HepG2 (cell line): ENCODE results near the gene ZNF556. TPM values are rescaled to one million over a fixed set of nuclear protein-coding genes. Genes with fewer than 3 reads are reported as not detected.

Experiments
- ATRX ChIP-seq: sonication (generic); formaldehyde crosslinking; IDR thresholded peaks from 2 replicates; pipeline ENCODE4 v1.4.0; 2020; ENCODE audit warnings: missing genetic modification reagents, borderline replicate concordance
- HHEX ChIP-seq: IDR thresholded peaks from 2 replicates; pipeline ENCODE4 v1.6.1; 2016; ENCODE audit warnings: control low read depth
- MBNL3 ChIP-seq: fragments of 250-450 bp; sonication (Bioruptor Pico); conservative IDR thresholded peaks from 2 replicates; pipeline ENCODE4 v1.8.0; 2022; ENCODE audit warnings: mild to moderate bottlenecking, inconsistent platforms
- MXD3 ChIP-seq: IDR thresholded peaks from 2 replicates; pipeline ENCODE4 v1.6.1; 2016; ENCODE audit warnings: mild to moderate bottlenecking, missing biosample characterization, missing genetic modification reagents
- PREB ChIP-seq: sonication (generic); formaldehyde crosslinking; IDR thresholded peaks from 2 replicates; pipeline ENCODE4 v1.4.0; 2020; ENCODE audit warnings: missing genetic modification reagents
- RFX3 ChIP-seq: IDR thresholded peaks from 2 replicates; pipeline ENCODE4 v1.6.1; 2016; ENCODE audit warnings: missing biosample characterization, missing genetic modification reagents
- RFX5 ChIP-seq: IDR thresholded peaks from 2 replicates; pipeline ENCODE4 v1.6.1; 2011; ENCODE audit warnings: low read depth, low read length, improper control_type of control experiment
- SCMH1 ChIP-seq: sonication (generic); formaldehyde crosslinking; IDR thresholded peaks from 2 replicates; pipeline ENCODE4 v1.9.0; 2021; ENCODE audit warnings: missing genetic modification reagents, mild to moderate bottlenecking, borderline replicate concordance
- TBP ChIP-seq: sonication (generic); formaldehyde crosslinking; IDR thresholded peaks from 2 replicates; pipeline ENCODE4 v1.5.0; 2020; ENCODE audit warnings: missing genetic modification reagents
- TIGD3 ChIP-seq: sonication (generic); formaldehyde crosslinking; IDR thresholded peaks from 2 replicates; pipeline ENCODE4 v1.5.1; 2020; ENCODE audit warnings: mild to moderate bottlenecking, missing genetic modification reagents, borderline replicate concordance
- TSC22D2 ChIP-seq: sonication (generic); formaldehyde crosslinking; IDR thresholded peaks from 2 replicates; pipeline ENCODE4 v1.5.1; 2020; ENCODE audit warnings: missing genetic modification reagents, mild to moderate bottlenecking, borderline replicate concordance
- ZBED4 ChIP-seq: sonication (generic); formaldehyde crosslinking; IDR thresholded peaks from 2 replicates; pipeline ENCODE4 v1.4.0; 2020; ENCODE audit warnings: missing genetic modification reagents, borderline replicate concordance
- ZKSCAN8 ChIP-seq: IDR thresholded peaks from 2 replicates; pipeline ENCODE4 v1.6.1; 2016; ENCODE audit warnings: borderline replicate concordance, missing genetic modification reagents, missing compliant biosample characterization
- ZNF263 ChIP-seq: sonication (generic); formaldehyde crosslinking; IDR thresholded peaks from 2 replicates; pipeline ENCODE4 v1.4.0; 2020; ENCODE audit warnings: missing genetic modification reagents
- ZNF44 ChIP-seq: sonication (generic); formaldehyde crosslinking; IDR thresholded peaks from 2 replicates; pipeline ENCODE4 v1.5.1; 2020; ENCODE audit warnings: mild to moderate bottlenecking, missing genetic modification reagents
- ZNF510 ChIP-seq: sonication (generic); formaldehyde crosslinking; IDR thresholded peaks from 2 replicates; pipeline ENCODE4 v1.4.0; 2020; ENCODE audit warnings: low read depth, mild to moderate bottlenecking, missing genetic modification reagents
- ZNF652 ChIP-seq: IDR thresholded peaks from 2 replicates; pipeline ENCODE4 v1.6.1; 2016; ENCODE audit warnings: low read depth, borderline replicate concordance
- ZNF800 ChIP-seq: sonication (generic); formaldehyde crosslinking; IDR thresholded peaks from 2 replicates; pipeline ENCODE4 v1.4.0; 2020; ENCODE audit warnings: missing genetic modification reagents
- polyA plus RNA-seq, 8 experiments: library from polyadenylated mRNA; depleted of rRNA in 3 of 8; stranded (reverse) in 7 of 8; unstranded in 1 of 8; fragments of >200 nt; fragmentation: Illumina TruSeq in 4 of 8; extraction: Trizol in 4 of 8; gene quantifications; 2 replicates each; pipeline versions ENCODE4 v1.2.1 to v1.2.3, GENCODE V29; 2011 to 2016; ENCODE audit warnings: low read depth in 4 of 8, missing spikeins in 1 of 8, mixed read lengths in 1 of 8; ENCODE audit not compliant: insufficient read depth in 1 of 8
- total RNA-seq, 5 experiments: library from RNA; depleted of rRNA; stranded (reverse); fragments of >200 nt; fragmentation: Illumina TruSeq; extraction: Trizol; gene quantifications; 2 replicates each; pipeline ENCODE4 v1.2.3, GENCODE V29; 2016; ENCODE audit warnings: low read depth in 1 of 5

Gene ZNF556
- total and polyA plus RNA-seq, 2 of the 13 experiments (the other 11 are each of a cell fraction or from before 2014, with no cell fraction given): 4.2 to 28.6 TPM

- TF ChIP-seq ZBED4: 0 out of 2 replicates have a peak, but pooled peaks have one; percentile 34
- no peak for TF ChIP-seq HHEX
- no peak for TF ChIP-seq ZNF800 (CRISPR knock-in tag)
- TF ChIP-seq MBNL3 (CRISPR knock-in tag): no peak
- TF ChIP-seq ZNF652 (CRISPR knock-in tag): no peak
- TF ChIP-seq PREB (CRISPR knock-in tag): no peak
- no peak for TF ChIP-seq SCMH1 (CRISPR knock-in tag)
- no peak for TF ChIP-seq TSC22D2 (CRISPR knock-in tag)
- no peak for TF ChIP-seq MXD3 (CRISPR knock-in tag)
- TF ChIP-seq ZNF510 (CRISPR knock-in tag): peak; percentile 78; the same call in 1 of the 2 replicates
- no peak for TF ChIP-seq TBP (CRISPR knock-in tag)
- no peak for TF ChIP-seq ZNF44 (CRISPR knock-in tag)
- peak; percentile 37; the same call in 1 of the 2 replicates for TF ChIP-seq RFX5
- no peak for TF ChIP-seq ATRX
- no peak for TF ChIP-seq ZKSCAN8 (CRISPR knock-in tag)
- TF ChIP-seq TIGD3 (CRISPR knock-in tag): no peak
- no peak for TF ChIP-seq RFX3 (CRISPR knock-in tag)
- no peak for TF ChIP-seq ZNF263 (CRISPR knock-in tag)
These were observed 47.5 kb upstream of the ZNF556 start, which contains the start of gene ZNF554 (continued) for GRCh38 chr19:2819540-2820111.
